Frontal cortex (tissue), 1 donor: ENCODE measurements around the gene CLDN3. TPM values are rescaled to one million over a fixed set of nuclear protein-coding genes. Genes with fewer than 3 reads are reported as not detected.

ENCODE experiments used
- small RNA-seq: library from RNA; depleted of rRNA; stranded (forward); fragments of <200 nt; gene quantifications from one replicate; pipeline ENCODE3, GENCODE V24; 2014
- total RNA-seq: library from RNA; depleted of rRNA; stranded (reverse); fragments of >200 nt; gene quantifications from one replicate; pipeline ENCODE4 v1.2.3, GENCODE V29; 2014

Gene CLDN3
- total RNA-seq, 1 donor from 2014 or later = not detected

Small RNA genes within 50 kb of the gene (small RNA-seq; reads per million reads assigned to genes)
- not detected for gene RN7SL265P

Other genes starting within 250 kb of the CLDN3 start
- 62.4 TPM for gene BAZ1B, start 248.0 kb downstream of the CLDN3 start, total RNA-seq
- gene BCL7B, start 212.6 kb downstream of the CLDN3 start, total RNA-seq = 6.5 TPM
- gene TBL2, start 191.7 kb downstream of the CLDN3 start, total RNA-seq = 26.1 TPM
- not detected for gene MLXIPL, start 145.7 kb downstream of the CLDN3 start, total RNA-seq
- 26.1 TPM for gene VPS37D, start 102.4 kb downstream of the CLDN3 start, total RNA-seq
- gene DNAJC30, start 86.8 kb downstream of the CLDN3 start, total RNA-seq = 2.4 TPM
- gene BUD23, start 86.7 kb downstream of the CLDN3 start, total RNA-seq = 30.2 TPM
- 62.0 TPM for gene STX1A, start 50.6 kb downstream of the CLDN3 start, total RNA-seq
- gene ABHD11, start 31.5 kb downstream of the CLDN3 start, total RNA-seq = 5.7 TPM
- gene CLDN4, start 60.7 kb upstream of the CLDN3 start, total RNA-seq = not detected
- gene METTL27, start 72.2 kb upstream of the CLDN3 start, total RNA-seq = 0.41 TPM
- gene TMEM270, start 90.9 kb upstream of the CLDN3 start, total RNA-seq = not detected